Measurements from ENCODE around the gene FAM89A.
A peak's percentile ranks its signal among the peaks of the same experiment; 100 is the strongest.
"Not testable (repeated sequence)": the region's sequence is repeated elsewhere in the genome, so short reads cannot be mapped to it uniquely, and the experiment has no call there.

The FAM89A gene

DNA sequence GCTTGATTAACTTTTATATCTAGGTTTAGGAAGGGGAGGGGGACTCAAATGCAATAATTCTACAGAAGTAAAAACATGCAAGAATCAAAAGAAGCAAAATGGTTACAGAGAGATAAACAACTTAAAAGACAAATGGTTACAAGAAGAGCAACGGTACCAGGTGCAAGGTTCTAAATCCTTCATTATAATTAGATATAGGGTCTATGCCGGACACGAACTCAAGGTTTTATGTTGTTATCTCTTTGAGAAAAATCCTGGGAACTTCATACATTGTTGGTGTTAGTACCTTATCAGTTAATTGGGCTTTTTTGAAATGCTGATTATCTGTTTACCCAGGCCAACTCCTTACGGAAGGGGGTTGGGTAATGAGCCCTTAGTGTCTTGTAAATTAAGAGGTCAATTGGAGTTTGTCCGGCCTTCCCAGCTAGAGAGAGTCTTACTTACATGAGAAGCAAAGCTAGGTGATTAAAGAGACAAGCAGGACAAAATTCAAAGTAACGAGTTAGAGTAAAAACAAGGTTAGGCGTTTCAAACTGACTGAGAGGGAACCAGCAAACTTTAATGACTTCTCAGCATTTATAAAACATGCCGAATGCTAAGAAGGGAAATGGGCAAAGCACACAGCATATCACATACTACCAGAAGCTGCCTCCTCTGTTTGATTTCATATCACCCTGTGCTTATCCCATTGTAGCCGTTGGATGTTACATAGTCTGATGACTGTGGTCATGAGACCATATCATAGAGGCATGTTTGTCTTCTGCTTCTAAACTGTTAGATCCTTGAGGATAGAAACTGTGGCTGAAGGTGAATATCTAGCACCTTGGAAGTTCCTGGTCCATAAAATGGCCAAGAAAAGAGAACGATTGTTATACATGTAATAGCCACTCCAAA lies 55.2 kb downstream of the FAM89A start:
- not testable (repeated sequence) for DNase-seq

DNA sequence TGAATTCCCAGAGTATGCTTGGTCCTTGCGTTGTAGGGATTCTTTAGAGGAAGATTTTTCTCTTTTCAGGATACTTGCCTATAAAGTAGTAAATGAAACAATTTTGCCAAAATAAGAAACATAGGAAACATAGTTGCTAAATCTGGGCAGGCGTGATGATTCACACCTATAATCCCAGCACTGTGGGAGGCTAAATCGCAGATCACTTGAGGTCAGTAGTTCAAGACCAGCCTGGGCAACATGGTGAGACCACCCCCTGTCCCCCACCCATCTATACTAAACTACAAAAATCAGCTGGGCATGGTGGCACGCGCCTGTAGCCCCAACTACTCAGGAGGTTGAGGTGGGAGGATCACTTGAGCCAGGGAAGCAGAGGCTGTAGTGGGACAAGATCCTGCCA lies 56.2 kb downstream of the FAM89A start:
- DNase-seq = no peak

DNA sequence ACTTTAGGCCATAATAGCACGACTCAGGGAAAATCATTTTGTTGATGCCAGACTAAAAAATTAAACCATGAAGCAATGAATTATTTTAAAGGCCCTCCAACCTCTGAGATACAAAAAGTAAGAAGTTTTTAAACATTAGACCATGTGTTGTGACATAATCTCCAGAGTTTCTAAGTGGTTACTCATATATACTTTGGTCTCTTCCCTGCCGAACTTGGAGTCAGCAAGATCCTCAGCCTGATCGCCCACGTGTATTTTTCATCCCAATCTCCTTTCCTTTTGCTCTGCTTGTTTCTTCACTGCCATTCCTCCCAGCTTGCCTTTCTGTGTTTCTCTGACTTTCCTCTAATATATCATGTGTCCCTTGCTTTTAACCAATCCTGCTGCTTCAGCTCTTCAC lies 57.4 kb downstream of the FAM89A start:
- no peak for DNase-seq

DNA sequence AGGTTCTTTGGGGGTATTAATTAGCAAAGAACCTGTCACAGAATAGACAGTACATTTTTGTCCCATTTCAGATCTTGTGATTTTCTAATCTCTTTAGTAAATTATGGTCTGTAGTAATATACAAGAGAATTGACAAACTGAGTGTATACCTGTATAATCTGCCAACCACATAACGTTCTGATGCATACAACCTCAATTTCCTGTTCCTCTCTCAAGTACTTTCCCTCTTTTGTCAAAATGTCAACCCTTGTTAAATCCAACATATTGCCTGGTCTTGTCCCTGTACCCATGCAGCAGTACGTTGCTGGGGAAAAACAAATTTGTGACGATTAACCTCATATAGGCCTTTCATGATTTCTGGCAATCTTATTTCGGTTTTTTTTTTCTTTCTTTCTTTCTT lies 60.1 kb downstream of the FAM89A start:
- DNase-seq = no peak

DNA sequence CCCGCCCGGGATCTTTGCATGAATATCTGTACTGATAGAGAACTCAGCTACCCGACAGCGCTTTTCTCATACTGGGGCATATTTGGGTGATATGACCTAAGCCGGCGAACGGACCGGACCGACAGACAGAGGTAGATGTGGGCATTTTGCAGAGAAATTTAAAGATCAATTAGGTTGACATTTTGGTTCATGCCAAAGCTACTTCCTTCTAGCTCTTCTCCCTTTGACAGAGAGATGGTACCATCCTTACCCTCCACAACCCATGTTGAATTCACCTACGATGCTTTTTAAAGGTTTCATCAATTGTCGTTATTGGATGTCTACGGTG lies 60.7 kb downstream of the FAM89A start:
- no peak for DNase-seq

DNA sequence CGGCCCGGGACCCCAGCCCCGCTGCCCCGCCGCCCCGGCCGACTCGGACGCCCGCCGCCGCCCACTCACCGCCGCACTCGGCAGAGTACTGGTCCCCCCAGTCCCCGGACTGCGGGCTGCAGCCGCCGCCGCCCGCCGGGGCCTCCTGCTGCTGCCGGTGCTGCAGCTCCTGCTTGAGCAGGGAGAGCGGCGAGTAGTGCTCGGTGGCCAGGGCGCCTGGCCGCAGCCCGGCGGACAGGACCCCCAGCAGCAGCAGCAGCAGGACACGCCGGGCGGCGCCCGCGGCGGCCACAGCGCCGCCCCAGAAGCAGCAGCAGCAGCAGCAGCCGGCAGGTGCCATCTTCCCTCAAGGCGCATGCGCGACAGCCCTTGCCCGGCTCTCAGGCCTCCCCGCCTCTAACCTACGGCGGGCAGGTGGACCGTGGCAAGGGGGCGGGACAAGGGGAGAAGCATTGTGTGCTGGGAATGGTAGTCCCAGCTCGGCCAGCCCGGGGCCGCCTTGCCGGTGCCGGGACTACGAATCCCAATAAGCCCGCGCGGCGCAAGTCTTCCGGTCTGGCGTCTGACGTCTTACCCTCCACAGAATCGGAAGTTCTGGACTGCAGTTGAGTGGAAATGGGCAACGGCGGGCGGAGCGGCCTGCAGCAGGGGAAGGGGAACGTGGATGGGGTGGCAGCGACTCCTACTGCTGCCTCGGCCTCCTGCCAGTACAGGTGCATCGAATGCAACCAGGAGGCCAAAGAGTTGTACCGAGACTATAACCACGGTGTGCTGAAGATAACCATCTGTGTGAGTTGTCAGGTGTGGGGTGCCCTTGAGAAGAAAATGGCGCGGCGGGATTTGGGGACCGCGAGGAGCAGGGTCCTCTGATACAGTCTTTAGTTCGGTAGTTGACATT lies 61.3 kb downstream of the FAM89A start, which contains the start of the genes ARV1 and TTC13:
Gene ARV1, plus strand, starts transcription at position 604 of the 898 bp plus-strand sequence. Its CDS starts 12 bp downstream, at position 616.
Gene TTC13, minus strand, starts transcription at position 371 of the 898 bp plus-strand sequence. Its CDS starts 31 bp downstream, at position 340.
- peak; percentile 97 for DNase-seq

DNA sequence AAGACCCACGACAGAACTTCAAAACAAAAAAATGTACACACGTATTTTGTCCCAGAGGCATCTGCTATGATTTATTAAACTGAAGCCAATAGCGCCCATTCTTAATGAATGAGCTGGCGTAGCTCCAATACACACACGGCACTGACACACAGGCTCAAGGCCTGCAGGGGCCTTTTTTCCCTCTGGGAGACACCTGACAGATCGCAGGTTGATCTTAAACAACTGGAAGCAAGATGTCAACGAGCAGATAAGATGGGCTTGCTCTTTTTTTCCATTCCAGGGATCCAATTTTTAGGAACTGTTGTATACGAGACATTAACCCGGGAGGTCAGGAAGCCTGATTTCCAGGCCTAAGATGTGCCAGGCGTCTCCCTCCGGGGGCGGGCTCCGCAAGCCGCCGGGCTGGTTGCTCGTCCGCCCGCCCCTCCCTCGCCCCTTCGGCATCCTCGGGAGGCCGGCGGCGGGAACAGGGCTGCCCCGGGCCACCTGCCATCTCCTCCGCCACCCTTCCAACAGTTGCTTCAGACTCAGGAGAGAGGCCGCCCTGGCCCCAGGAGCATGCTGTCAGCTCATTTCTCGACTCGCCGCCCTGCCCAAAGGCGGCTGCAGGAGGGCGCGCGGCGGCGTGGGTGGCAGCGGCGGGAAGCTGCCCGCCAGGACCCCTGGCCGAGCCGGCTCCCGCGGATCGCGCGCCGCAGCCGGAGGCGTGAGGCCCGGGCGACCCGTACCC lies 62.1 kb downstream of the FAM89A start:
- DNase-seq = no peak

DNA sequence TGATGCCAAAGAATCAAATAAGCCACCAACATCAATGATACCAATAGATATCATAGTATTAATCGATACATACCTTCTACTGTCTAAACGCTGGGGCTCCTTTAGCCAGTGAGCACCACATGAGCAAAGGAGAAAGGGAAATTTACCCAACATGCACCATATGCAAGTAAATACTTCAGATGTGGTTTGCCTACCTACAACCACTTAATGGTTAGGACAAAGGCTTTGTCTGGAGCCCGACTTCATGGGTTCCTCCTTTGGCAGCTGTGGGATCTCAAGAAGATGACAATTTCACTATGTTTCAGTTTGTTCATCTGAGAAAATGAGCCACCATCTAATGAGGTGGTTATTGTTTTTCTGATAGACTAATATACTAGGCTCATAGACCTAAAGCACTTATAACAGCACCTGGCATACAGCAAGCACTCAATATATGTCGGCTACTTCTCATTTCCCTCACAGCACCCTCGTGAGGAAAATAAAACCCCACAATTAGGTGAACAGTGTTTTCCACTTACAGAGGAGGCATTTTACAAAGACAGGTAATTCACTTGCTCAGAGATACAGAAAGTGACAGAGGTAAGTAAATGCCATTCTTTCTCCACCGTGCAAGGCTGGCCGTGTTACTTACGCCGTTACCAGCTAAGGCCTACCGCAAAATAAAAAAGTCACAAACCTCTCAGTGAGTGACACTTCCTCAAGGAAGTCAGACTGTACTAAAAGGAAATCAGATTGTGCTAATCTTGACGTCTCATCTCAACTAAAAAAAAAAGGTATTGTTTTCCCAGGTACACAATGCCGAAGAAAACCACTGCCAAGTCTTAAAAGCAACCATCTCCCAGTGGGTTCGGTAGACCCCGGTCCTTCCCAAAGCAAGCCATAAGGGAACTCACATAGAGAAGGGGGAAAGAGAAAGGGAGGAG lies 63.0 kb downstream of the FAM89A start:
- no peak for DNase-seq

DNA sequence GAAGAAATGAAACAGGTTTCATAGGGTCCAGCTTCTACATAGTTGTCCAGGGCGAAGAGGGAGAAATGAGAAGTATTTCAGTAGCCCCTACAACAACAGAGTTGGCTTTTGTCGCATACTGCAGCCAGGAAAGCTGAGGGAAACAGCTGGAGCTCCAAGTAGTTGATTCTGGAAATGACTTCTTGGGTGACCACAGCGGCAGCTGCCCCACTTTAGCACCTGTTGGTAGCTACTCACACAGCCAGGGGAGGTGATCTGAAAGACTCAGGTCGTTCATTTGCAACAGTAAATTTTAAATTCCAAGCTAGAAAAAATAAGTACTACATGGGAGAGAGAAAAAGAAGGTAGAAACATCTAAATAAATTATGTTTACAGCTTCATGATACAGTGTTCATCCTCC lies 63.7 kb downstream of the FAM89A start:
- DNase-seq = no peak

DNA sequence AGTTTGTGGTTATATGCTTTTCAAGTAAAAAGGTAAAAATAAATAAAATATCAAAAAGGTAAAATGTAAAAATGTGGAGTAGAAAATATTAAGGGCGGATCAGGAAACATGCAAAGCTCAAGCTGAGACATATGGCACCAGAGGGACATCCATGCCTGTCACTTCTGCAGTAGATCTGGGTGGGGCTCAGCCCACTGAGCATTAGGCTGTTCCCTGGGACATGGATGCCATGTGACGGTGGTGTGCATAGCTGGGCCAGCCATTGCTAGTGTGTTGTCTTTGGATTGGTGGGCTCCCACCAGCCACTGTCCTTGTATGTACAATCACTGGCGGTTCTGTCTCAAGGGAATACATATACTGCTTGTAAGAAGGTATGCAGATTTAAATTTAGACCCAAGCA lies 64.4 kb downstream of the FAM89A start:
- no peak for DNase-seq

DNA sequence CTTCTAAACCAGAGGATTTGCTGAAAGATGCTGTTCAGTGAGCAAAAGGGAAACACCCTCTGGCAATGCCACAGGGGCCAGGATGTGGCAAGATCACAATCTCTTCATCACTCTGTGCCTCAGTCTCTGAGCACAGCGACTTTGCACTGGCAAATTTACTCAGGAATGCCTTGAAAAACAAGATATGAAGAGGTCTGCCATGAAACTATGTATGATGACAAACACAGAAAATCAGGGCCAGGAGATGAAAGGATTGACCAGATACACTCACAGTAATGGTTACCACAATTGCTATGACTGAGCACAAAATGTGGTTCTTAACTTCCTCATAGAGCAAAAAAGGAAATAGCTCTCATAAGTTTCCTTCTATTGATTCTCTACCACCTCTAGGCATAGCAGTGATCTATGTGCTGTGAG lies 67.2 kb downstream of the FAM89A start:
- peak; percentile 44 for DNase-seq

DNA sequence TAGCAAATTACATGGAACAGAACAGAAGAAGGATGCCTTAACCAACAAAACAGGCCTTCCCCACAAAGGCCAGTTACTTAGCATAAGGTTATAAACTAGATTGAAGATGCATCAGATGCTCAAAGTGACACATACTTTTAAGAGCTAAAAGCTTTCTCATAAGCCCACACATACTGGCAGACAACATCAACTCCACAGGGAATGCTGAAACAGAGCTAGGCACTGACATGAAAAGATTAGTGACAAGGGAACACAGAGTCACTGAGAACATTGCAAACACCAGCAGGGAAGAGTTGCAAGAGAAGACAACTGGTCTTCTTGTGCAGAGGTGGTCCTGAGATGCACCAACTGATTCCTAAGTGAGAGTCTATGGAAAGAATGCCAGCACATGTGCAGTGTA lies 68.3 kb downstream of the FAM89A start:
- no peak for DNase-seq

DNA sequence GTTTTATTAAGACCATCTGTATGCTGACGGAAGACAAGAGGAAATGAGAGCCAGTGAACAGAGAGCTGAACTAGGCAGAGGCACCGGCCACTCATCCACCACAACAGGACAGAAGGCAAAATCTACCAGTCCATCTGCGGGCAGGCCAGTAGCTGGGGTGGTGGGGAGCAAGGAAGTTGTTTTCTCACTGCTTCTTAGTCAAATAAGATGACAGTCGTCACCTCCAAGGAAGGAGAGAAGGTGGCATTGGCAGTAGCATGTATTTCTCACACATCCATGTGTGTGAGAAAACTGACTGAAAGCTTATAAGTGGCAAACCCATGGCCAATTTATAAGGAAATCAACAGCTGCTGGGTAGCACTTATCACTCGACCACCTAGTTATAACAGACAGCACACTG lies 69.6 kb downstream of the FAM89A start:
- no peak for DNase-seq
